Kidney epithelial cell (primary cell): ENCODE results near the gene UBE2G2. TPM values are rescaled to one million over a fixed set of nuclear protein-coding genes. Genes with fewer than 3 reads are reported as not detected.

Source experiments
- DNase-seq: peaks from one replicate; pipeline ENCODE4 v3.0.0-alpha.2; 2010; ENCODE audit warnings: low read depth
- H3K27me3 ChIP-seq: 2 replicates; pipeline ENCODE4 v1.6.0; 2011; ENCODE audit warnings: low read length; ENCODE audit not compliant: control insufficient read depth, insufficient read depth
- H3K36me3 ChIP-seq: 2 replicates; pipeline ENCODE4 v1.5.1; 2011; ENCODE audit warnings: low read length; ENCODE audit not compliant: control insufficient read depth, insufficient read depth
- H3K4me3 ChIP-seq: 2 replicates; pipeline ENCODE4 v1.5.1; 2011; ENCODE audit warnings: low read depth, mild to moderate bottlenecking, control low read depth, low read length
- total RNA-seq: library from RNA; depleted of rRNA; stranded (reverse); fragments of >200 nt; gene quantifications from 2 replicates; pipeline ENCODE4 v1.2.3, GENCODE V29; 2015
- TF ChIP-seq, protein P1 (sequence below): IDR thresholded peaks from 2 replicates; pipeline ENCODE4 v1.5.1; 2011; ENCODE audit warnings: mild to moderate bottlenecking, moderate library complexity, low read length, control low read depth, inconsistent platforms; ENCODE audit not compliant: insufficient read depth, poor library complexity, severe bottlenecking

Gene UBE2G2
- total RNA-seq, 1 donor from 2014 or later, result 40.6 TPM

- H3K36me3 ChIP-seq, result no peaks in the 10 kb centered on the region
- TF ChIP-seq, protein P1, sequence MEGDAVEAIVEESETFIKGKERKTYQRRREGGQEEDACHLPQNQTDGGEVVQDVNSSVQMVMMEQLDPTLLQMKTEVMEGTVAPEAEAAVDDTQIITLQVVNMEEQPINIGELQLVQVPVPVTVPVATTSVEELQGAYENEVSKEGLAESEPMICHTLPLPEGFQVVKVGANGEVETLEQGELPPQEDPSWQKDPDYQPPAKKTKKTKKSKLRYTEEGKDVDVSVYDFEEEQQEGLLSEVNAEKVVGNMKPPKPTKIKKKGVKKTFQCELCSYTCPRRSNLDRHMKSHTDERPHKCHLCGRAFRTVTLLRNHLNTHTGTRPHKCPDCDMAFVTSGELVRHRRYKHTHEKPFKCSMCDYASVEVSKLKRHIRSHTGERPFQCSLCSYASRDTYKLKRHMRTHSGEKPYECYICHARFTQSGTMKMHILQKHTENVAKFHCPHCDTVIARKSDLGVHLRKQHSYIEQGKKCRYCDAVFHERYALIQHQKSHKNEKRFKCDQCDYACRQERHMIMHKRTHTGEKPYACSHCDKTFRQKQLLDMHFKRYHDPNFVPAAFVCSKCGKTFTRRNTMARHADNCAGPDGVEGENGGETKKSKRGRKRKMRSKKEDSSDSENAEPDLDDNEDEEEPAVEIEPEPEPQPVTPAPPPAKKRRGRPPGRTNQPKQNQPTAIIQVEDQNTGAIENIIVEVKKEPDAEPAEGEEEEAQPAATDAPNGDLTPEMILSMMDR, result peak; percentile 77
- H3K4me3 ChIP-seq, result no peak overlapping the region
- DNase-seq, result no peak
- no peaks in the 10 kb centered on the region for H3K27me3 ChIP-seq
Observed at GRCh38 chr21:44792702-44793591, 8.7 kb downstream of the UBE2G2 start.

- H3K36me3 ChIP-seq, result no peaks in the 10 kb centered on the region
- no peak for DNase-seq
- H3K4me3 ChIP-seq, result no peak overlapping the region
Observed at GRCh38 chr21:44791993-44792392, 9.6 kb downstream of the UBE2G2 start.

GRCh38 chr21:44791246-44791645 lies 10.4 kb downstream of the UBE2G2 start:
- no peak overlapping the region for H3K4me3 ChIP-seq
- H3K27me3 ChIP-seq, result no peaks in the 10 kb centered on the region
- no peaks in the 10 kb centered on the region for H3K36me3 ChIP-seq
- TF ChIP-seq, protein P1, result no peak
- no peak for DNase-seq

More at GRCh38 chr21:44791993-44792392, 9.6 kb downstream of the UBE2G2 start:
- no peaks in the 10 kb centered on the region for H3K27me3 ChIP-seq
- TF ChIP-seq, protein P1, result no peak

- TF ChIP-seq, protein P1, result no peak
- Histone ChIP-seq H3K27me3 (no peaks in the 10 kb centered on the region), H3K4me3 (no peak overlapping the region), H3K36me3 (no peaks in the 10 kb centered on the region)
- no peak for DNase-seq
Observed at GRCh38 chr21:44790368-44790767, 11.3 kb downstream of the UBE2G2 start.

GRCh38 chr21:44789880-44790279 lies 11.7 kb downstream of the UBE2G2 start:
- Histone ChIP-seq H3K4me3 (no peak overlapping the region), H3K36me3 (no peaks in the 10 kb centered on the region), H3K27me3 (no peaks in the 10 kb centered on the region)
- TF ChIP-seq, protein P1, result no peak
- DNase-seq, result no peak
